Prostate gland (tissue), 2 donors: ENCODE measurements around the gene CCDC174. TPM values are rescaled to one million over a fixed set of nuclear protein-coding genes. Genes with fewer than 3 reads are reported as not detected.

ENCODE experiments used
- DNase-seq: peaks from one replicate; pipeline ENCODE4 v3.0.0-alpha.2; 2019; ENCODE audit warnings: low spot score
- H3K27ac ChIP-seq, 2 donors: fragments of 200-600 bp; sonication (generic); 2 replicates each; pipeline ENCODE4 v1.5.1; 2017 to 2019
- H3K27me3 ChIP-seq: fragments of 200-600 bp; sonication (generic); replicated peaks from 2 replicates; pipeline ENCODE4 v1.5.1; 2019; ENCODE audit not compliant: insufficient read depth
- H3K36me3 ChIP-seq, 2 donors: fragments of 200-600 bp; sonication (generic); 1 replicate in 1 of 2; 2 replicates in 1 of 2; pipeline versions ENCODE4 v1.5.1 to v1.8.1; 2017 to 2019
- H3K4me1 ChIP-seq: fragments of 200-600 bp; sonication (generic); replicated peaks from 2 replicates; pipeline ENCODE4 v1.5.1; 2019
- H3K4me3 ChIP-seq, 2 donors: fragments of 200-600 bp; sonication (generic); 2 replicates each; pipeline ENCODE4 v1.5.1; 2017 to 2019
- H3K9me3 ChIP-seq: fragments of 200-600 bp; sonication (generic); 2 replicates; pipeline ENCODE4 v1.5.1; 2017
- CTCF ChIP-seq, 4 experiments: fragments of 200-600 bp in 2 of 4; fragments of 450-650 bp in 2 of 4; sonication (generic) in 2 of 4; IDR thresholded peaks; 1 replicate in 3 of 4; 2 replicates in 1 of 4; pipeline ENCODE4 v1.5.1; 2016 to 2019; ENCODE audit warnings: antibody characterized with exemption in 4 of 4, mild to moderate bottlenecking in 2 of 4, moderate library complexity in 2 of 4
- POLR2A ChIP-seq: fragments of 450-650 bp; IDR thresholded peaks from one replicate; pipeline ENCODE4 v1.6.1; 2016; ENCODE audit warnings: antibody characterized with exemption, mild to moderate bottlenecking
- POLR2AphosphoS5 ChIP-seq: sonication (generic); formaldehyde crosslinking; IDR thresholded peaks from one replicate; pipeline ENCODE4 v1.6.1; 2017; ENCODE audit warnings: antibody characterized with exemption
- WGBS: methylation state at CpG from one replicate; pipeline ENCODE4 v1.1.5; 2018; 5-methylcytosine and 5-hydroxymethylcytosine counted together
- intact Hi-C: fragments of 100-400 bp; cut with DNase I; formaldehyde crosslinking; loops from one replicate; pipeline ENCODE4 v1.14.2; 2022
- total RNA-seq, 2 donors: library from RNA; depleted of rRNA; stranded (reverse); fragments of >200 nt; gene quantifications; one replicate each; pipeline ENCODE4 v1.1.0, GENCODE V29; 2016

The CCDC174 gene
- total RNA-seq, 2 donors from 2014 or later, result 12.3 to 25.2 TPM

- intact Hi-C loops, result no loop called here
- H3K36me3 ChIP-seq, result no peaks in the 10 kb centered on the region
- H3K27me3 ChIP-seq, result no peaks in the 10 kb centered on the region
- WGBS, result 83% methylated on average over 5 of the region's 5 CpGs
- no peaks in the 10 kb centered on the region for H3K4me1 ChIP-seq
- no peaks in the 10 kb centered on the region for H3K9me3 ChIP-seq
- no peak for TF ChIP-seq POLR2AphosphoS5
- TF ChIP-seq CTCF (IDR thresholded peaks at IDR 0.05), result no peak
- no peak for TF ChIP-seq POLR2A
- H3K27ac ChIP-seq, result no peak overlapping the region
- H3K4me3 ChIP-seq, result no peak overlapping the region
- DNase-seq, result no peak
Observed at GRCh38 chr3:14631101-14631497, 20.5 kb upstream of the CCDC174 start.

- no peaks in the 10 kb centered on the region for H3K36me3 ChIP-seq
- H3K4me1 ChIP-seq, result no peaks in the 10 kb centered on the region
- intact Hi-C loops, result no loop called here
- WGBS, result 82% methylated on average over 8 of the region's 8 CpGs
- H3K9me3 ChIP-seq, result no peaks in the 10 kb centered on the region
- H3K4me3 ChIP-seq, result no peak overlapping the region
- no peaks in the 10 kb centered on the region for H3K27me3 ChIP-seq
- no peak for TF ChIP-seq POLR2AphosphoS5
- TF ChIP-seq CTCF (IDR thresholded peaks at IDR 0.05), result no peak
- no peak for TF ChIP-seq POLR2A
- H3K27ac ChIP-seq, result no peak overlapping the region
- DNase-seq, result no peak
Observed at GRCh38 chr3:14631687-14632441, 19.7 kb upstream of the CCDC174 start.

- no peaks in the 10 kb centered on the region for H3K27me3 ChIP-seq
- TF ChIP-seq POLR2AphosphoS5 (no peak), CTCF (IDR thresholded peaks at IDR 0.05) (no peak), POLR2A (no peak)
- H3K4me3 ChIP-seq, result no peak overlapping the region
- no peak for DNase-seq
- WGBS, result 56% methylated on average over 4 of the region's 4 CpGs
- H3K27ac ChIP-seq, result no peak overlapping the region
- intact Hi-C loops, result no loop called here
- no peaks in the 10 kb centered on the region for H3K4me1 ChIP-seq
- no peaks in the 10 kb centered on the region for H3K9me3 ChIP-seq
- no peaks in the 10 kb centered on the region for H3K36me3 ChIP-seq
Observed at GRCh38 chr3:14632442-14632930, 19.1 kb upstream of the CCDC174 start.

GRCh38 chr3:14633417-14633816 is 18.1 kb upstream of the CCDC174 start:
- 82% methylated on average over 6 of the region's 6 CpGs for WGBS
- intact Hi-C loops, result no loop called here
- H3K4me3 ChIP-seq, result no peak overlapping the region
- H3K27me3 ChIP-seq, result no peaks in the 10 kb centered on the region
- no peaks in the 10 kb centered on the region for H3K36me3 ChIP-seq
- TF ChIP-seq POLR2A (no peak), CTCF (IDR thresholded peaks at IDR 0.05) (no peak), POLR2AphosphoS5 (no peak)
- no peaks in the 10 kb centered on the region for H3K9me3 ChIP-seq
- H3K4me1 ChIP-seq, result no peaks in the 10 kb centered on the region
- DNase-seq, result no peak
- no peak overlapping the region for H3K27ac ChIP-seq
